GM12878 (cell line): ENCODE results near the gene CCDC85A. TPM values are rescaled to one million over a fixed set of nuclear protein-coding genes. Genes with fewer than 3 reads are reported as not detected.

Source experiments
- ATAC-seq: fragments of 200-7000 bp; cut with Tn5 transposase; 3 replicates; pipeline ENCODE4 v1.9.1; 2020; ENCODE audit warnings: mild to moderate bottlenecking, moderate library complexity
- BruUV-seq: library from RNA; stranded (reverse); fragments of 400-500 nt; replicated peaks from 2 replicates; lab custom pipeline; 2021; lab: Mats Ljungman, UMichigan
- CTCF ChIA-PET: fragments of 300-600 bp; sonication (Branson Sonifier 250); formaldehyde crosslinking; extraction: SDS; loops from one replicate; lab custom pipeline; 2021; ENCODE audit warnings: inconsistent platforms; lab: Yijun Ruan, JAX
- POLR2A ChIA-PET: fragments of 350-600 bp; formaldehyde crosslinking; extraction: SDS; loops from one replicate; lab custom pipeline; 2021; ENCODE audit warnings: inconsistent platforms; lab: Charles Lee
- RAD21 ChIA-PET: fragments of 300-600 bp; sonication (Branson Sonifier 250); formaldehyde crosslinking; loops from one replicate; lab custom pipeline; 2023; ENCODE audit warnings: antibody characterized with exemption; ENCODE audit not compliant: unreplicated experiment; lab: Charles Lee
- SMC1A ChIA-PET: fragments of 300-600 bp; sonication (Branson Sonifier 250); formaldehyde crosslinking; loops from one replicate; lab custom pipeline; 2023; ENCODE audit not compliant: unreplicated experiment, uncharacterized antibody; lab: Charles Lee
- DNase-seq: peaks from one replicate; pipeline ENCODE4 v3.0.0-alpha.2; 2011; ENCODE audit warnings: low read depth, low spot score
- FAIRE-seq: peaks from 3 replicates; lab custom pipeline; 2011; peaks lifted over from hg19 to GRCh38; lab: Jason Lieb, UNC
- H2AFZ ChIP-seq: 2 replicates; pipeline ENCODE4 v1.6.0; 2011; ENCODE audit warnings: low read depth, low read length, control low read depth; ENCODE audit not compliant: control insufficient read depth
- H3K27ac ChIP-seq: 2 replicates; pipeline ENCODE4 v1.5.1; 2011; ENCODE audit warnings: control low read depth; ENCODE audit not compliant: control insufficient read depth, insufficient read depth
- H3K27me3 ChIP-seq, 2 experiments: replicated peaks in 1 of 2; 2 replicates each; pipeline versions ENCODE4 v1.6.0 to v1.6.1; 2011; ENCODE audit warnings: low read length in 1 of 2; ENCODE audit not compliant: control insufficient read depth in 2 of 2, insufficient read depth in 2 of 2
- H3K36me3 ChIP-seq, 2 experiments: 2 replicates each; pipeline ENCODE4 v1.5.1; 2011; ENCODE audit warnings: low read length in 1 of 2; ENCODE audit not compliant: control insufficient read depth in 2 of 2, insufficient read depth in 2 of 2
- H3K4me1 ChIP-seq: 2 replicates; pipeline ENCODE4 v1.6.1; 2011; ENCODE audit warnings: mild to moderate bottlenecking, low read length, moderate library complexity, mixed read lengths; ENCODE audit not compliant: control insufficient read depth, insufficient read depth
- H3K4me2 ChIP-seq: 2 replicates; pipeline ENCODE4 v1.6.0; 2011; ENCODE audit warnings: control low read depth; ENCODE audit not compliant: control insufficient read depth, insufficient read depth
- H3K4me3 ChIP-seq: fragments of 200-600 bp; sonication (generic); 2 replicates; pipeline ENCODE4 v1.5.1; 2016
- H3K79me2 ChIP-seq: 2 replicates; pipeline ENCODE4 v1.6.0; 2011; ENCODE audit warnings: low read length; ENCODE audit not compliant: control insufficient read depth, insufficient read depth
- H3K9ac ChIP-seq: 2 replicates; pipeline ENCODE4 v1.8.0; 2011; ENCODE audit warnings: low read length, control low read depth, mixed read lengths; ENCODE audit not compliant: control insufficient read depth, insufficient read depth
- H3K9me3 ChIP-seq: replicated peaks from 3 replicates; pipeline ENCODE4 v1.5.1; 2011; ENCODE audit warnings: mild to moderate bottlenecking, low read length; ENCODE audit not compliant: control insufficient read depth, insufficient read depth
- H4K20me1 ChIP-seq: 2 replicates; pipeline ENCODE4 v1.6.0; 2011; ENCODE audit not compliant: control insufficient read depth, insufficient read depth
- BMI1 ChIP-seq: fragments of 450-650 bp; IDR thresholded peaks from 2 replicates; pipeline ENCODE4 v1.6.1; 2016; ENCODE audit warnings: mild to moderate bottlenecking, moderate library complexity, borderline replicate concordance
- CREM ChIP-seq: IDR thresholded peaks from 2 replicates; pipeline ENCODE4 v1.6.1; 2014; ENCODE audit warnings: antibody characterized with exemption, low read depth
- IKZF1 ChIP-seq: fragments of 450-650 bp; conservative IDR thresholded peaks from 2 replicates; pipeline ENCODE4 v1.6.1; 2017; ENCODE audit warnings: antibody characterized with exemption, mild to moderate bottlenecking
- KDM1A ChIP-seq: fragments of 200-600 bp; sonication (generic); IDR thresholded peaks from 2 replicates; pipeline ENCODE4 v1.6.1; 2016; ENCODE audit warnings: borderline replicate concordance
- RAD21 ChIP-seq: IDR thresholded peaks from 2 replicates; pipeline ENCODE4 v1.6.1; 2011; ENCODE audit warnings: mild to moderate bottlenecking, low read depth, low read length, moderate library complexity; ENCODE audit not compliant: insufficient read depth
- RUNX3 ChIP-seq: IDR thresholded peaks from 2 replicates; pipeline ENCODE4 v1.6.1; 2012; ENCODE audit warnings: low read length, inconsistent platforms
- SREBF2 ChIP-seq: IDR thresholded peaks from 2 replicates; pipeline ENCODE4 v1.6.1; 2012; ENCODE audit warnings: mild to moderate bottlenecking, low read length
- SRF ChIP-seq, 2 experiments: IDR thresholded peaks; 2 replicates each; pipeline ENCODE4 v1.6.1; 2011; ENCODE audit warnings: low read depth in 2 of 2, low read length in 2 of 2, mild to moderate bottlenecking in 1 of 2, moderate library complexity in 1 of 2
- YY1 ChIP-seq: IDR thresholded peaks from 2 replicates; pipeline ENCODE4 v1.6.1; 2011; ENCODE audit warnings: low read depth, mild to moderate bottlenecking, low read length
- ZBTB33 ChIP-seq: fragments of 450-650 bp; IDR thresholded peaks from 2 replicates; pipeline ENCODE4 v1.6.1; 2017; ENCODE audit warnings: mild to moderate bottlenecking
- WGBS: methylation state at CpG from one replicate; pipeline ENCODE4 v1.1.6; 2016; ENCODE audit warnings: low lambda C conversion rate; ENCODE audit not compliant: insufficient replicate concordance, insufficient coverage; ENCODE audit errors: missing lambda C conversion rate; 5-methylcytosine and 5-hydroxymethylcytosine counted together
- in situ Hi-C: fragments of 300-500 bp; cut with MboI; formaldehyde crosslinking; loops from 9 replicates; pipeline ENCODE4 v1.14.3; 2018; ENCODE audit warnings: mixed read lengths
- intact Hi-C: fragments of 100-400 bp; cut with micrococcal nuclease; formaldehyde crosslinking; loops from one replicate; pipeline ENCODE4 v1.14.2; 2022; ENCODE audit not compliant: unreplicated experiment
- polyA plus RNA-seq, 11 experiments: library from polyadenylated mRNA; depleted of rRNA in 4 of 11; unstranded in 6 of 11; stranded (reverse) in 5 of 11; fragments of >200 nt; fragmentation: Nextera tagmentation in 4 of 11; fragmentation: Illumina TruSeq in 1 of 11; extraction: Ambion mirVana in 4 of 11; extraction: Trizol in 1 of 11; gene quantifications; 1 replicate in 1 of 11; 2 replicates in 10 of 11; pipeline versions ENCODE4 v1.2.1 to v1.2.3, GENCODE V29; 2011 to 2016; ENCODE audit warnings: inconsistent platforms in 2 of 11, missing spikeins in 2 of 11, low read depth in 1 of 11
- total RNA-seq, 4 experiments: library from RNA; depleted of rRNA in 3 of 4; stranded (reverse); fragments of >200 nt in 3 of 4; fragmentation: Illumina TruSeq in 1 of 4; extraction: Trizol in 1 of 4; gene quantifications; 2 replicates each; pipeline versions ENCODE4 v1.2.1 to v1.2.3, GENCODE V29; 2013 to 2021

Gene CCDC85A
- total and polyA plus RNA-seq, 10 of the 15 experiments (the other 5 are each of a cell fraction or from before 2014, with no cell fraction given) = 0.02 to 0.57 (median 0.04) TPM; not detected in 7

GRCh38 chr2:56206250-56206649 is 22.5 kb downstream of the CCDC85A start:
- no peak for TF ChIP-seq BMI1
- no peak for TF ChIP-seq IKZF1
- TF ChIP-seq YY1 = no peak
- TF ChIP-seq SREBF2 = no peak
- TF ChIP-seq SRF (IDR thresholded peaks at IDR 0.05; ENCODE audit: low read depth in 2 of 2, low read length in 2 of 2) = no peak
- TF ChIP-seq RAD21 = no peak
- no peak for TF ChIP-seq KDM1A
- no TSS peak for BruUV-seq
- ChIA-PET RAD21 (no interaction called here), SMC1A (no interaction called here), POLR2A (no interaction called here), CTCF (no interaction called here)
- H3K9ac ChIP-seq = no peak overlapping the region
- no peak for FAIRE-seq
- 0% methylated on average over 1 of the region's 1 CpG for WGBS
- H2AFZ ChIP-seq = no peak overlapping the region
- no peaks in the 10 kb centered on the region for H3K79me2 ChIP-seq
- H3K4me1 ChIP-seq = no peaks in the 10 kb centered on the region
- no peaks in the 10 kb centered on the region for H3K27me3 ChIP-seq
- DNase-seq = no peak
- ATAC-seq = no peak
- H4K20me1 ChIP-seq = no peaks in the 10 kb centered on the region
- in situ Hi-C loops = no loop called here
- no peaks in the 10 kb centered on the region for H3K9me3 ChIP-seq
- intact Hi-C loops = no loop called here
- no peak overlapping the region for H3K4me3 ChIP-seq
- H3K27ac ChIP-seq = no peak overlapping the region
- H3K36me3 ChIP-seq = no peaks in the 10 kb centered on the region
- no peak overlapping the region for H3K4me2 ChIP-seq

- no peak for FAIRE-seq
- in situ Hi-C loops = no loop called here
- BruUV-seq = no TSS peak
Measured at GRCh38 chr2:56207760-56208159, 24.0 kb downstream of the CCDC85A start.

More at GRCh38 chr2:56207760-56208159, 24.0 kb downstream of the CCDC85A start:
- intact Hi-C loops = no loop called here
- 0% methylated on average over 1 of the region's 1 CpG for WGBS
- no peak overlapping the region for H3K9ac ChIP-seq
- no peak for DNase-seq
- CTCF ChIA-PET = interaction anchor here (1.6 kb wide), 1 partner anchor 24 kb away, joined by 4 read pairs; no protein-coding TSS in a partner anchor
- no peak overlapping the region for H3K4me3 ChIP-seq
- no peaks in the 10 kb centered on the region for H3K27me3 ChIP-seq
- H3K4me1 ChIP-seq = no peaks in the 10 kb centered on the region
- H3K4me2 ChIP-seq = no peak overlapping the region
- no peak overlapping the region for H3K27ac ChIP-seq
- no peaks in the 10 kb centered on the region for H4K20me1 ChIP-seq
- SMC1A ChIA-PET = no interaction called here
- ATAC-seq = no peak
- no peak overlapping the region for H2AFZ ChIP-seq
- H3K9me3 ChIP-seq = no peaks in the 10 kb centered on the region
- RAD21 ChIA-PET = interaction anchor here (1.6 kb wide), 1 partner anchor 24 kb away, joined by 4 read pairs; the partner anchor contains the start of gene CCDC85A
- H3K36me3 ChIP-seq = no peaks in the 10 kb centered on the region
- H3K79me2 ChIP-seq = no peaks in the 10 kb centered on the region
- TF ChIP-seq RUNX3 = no peak
- no peak for TF ChIP-seq ZBTB33
- no peak for TF ChIP-seq CREM
- POLR2A ChIA-PET = no interaction called here
